OCI-LY1 (cell line): ENCODE measurements around the gene ST8SIA1.

ENCODE experiments used
- H2AFZ ChIP-seq: fragments of 200-600 bp; sonication (generic), shearing (Covaris generic); 2 replicates; pipeline ENCODE4 v1.6.0; 2014; ENCODE audit warnings: antibody characterized with exemption, mild to moderate bottlenecking, low read length
- H3F3A ChIP-seq: fragments of 200-600 bp; sonication (generic), shearing (Covaris generic); 2 replicates; pipeline ENCODE4 v1.6.0; 2014; ENCODE audit warnings: mild to moderate bottlenecking, antibody characterized with exemption, low read length, moderate library complexity; ENCODE audit not compliant: insufficient read depth
- H3K27ac ChIP-seq: fragments of 200-600 bp; sonication (generic); 2 replicates; pipeline ENCODE4 v1.5.1; 2014; ENCODE audit warnings: low read length, mixed run types, mild to moderate bottlenecking, low read depth; ENCODE audit not compliant: poor library complexity, severe bottlenecking
- H3K27me3 ChIP-seq: fragments of 200-600 bp; sonication (generic); 2 replicates; pipeline ENCODE4 v1.6.0; 2014; ENCODE audit warnings: antibody characterized with exemption, mild to moderate bottlenecking, low read length, moderate library complexity; ENCODE audit not compliant: insufficient read depth
- H3K36me3 ChIP-seq: fragments of 200-600 bp; sonication (generic); 2 replicates; pipeline ENCODE4 v1.6.1; 2014; ENCODE audit warnings: mild to moderate bottlenecking, antibody characterized with exemption, low read length, moderate library complexity, mixed read lengths; ENCODE audit not compliant: insufficient read depth
- H3K4me1 ChIP-seq: fragments of 200-600 bp; sonication (generic); 2 replicates; pipeline ENCODE4 v1.5.1; 2014; ENCODE audit warnings: mild to moderate bottlenecking, low read length, moderate library complexity; ENCODE audit not compliant: insufficient read depth, severe bottlenecking
- H3K4me2 ChIP-seq: fragments of 200-600 bp; sonication (generic), shearing (Covaris generic); 2 replicates; pipeline ENCODE4 v1.6.1; 2014; ENCODE audit warnings: low read length
- H3K4me3 ChIP-seq: fragments of 200-600 bp; sonication (generic); 2 replicates; pipeline ENCODE4 v1.5.1; 2014; ENCODE audit warnings: low read length, low read depth, mild to moderate bottlenecking, mixed read lengths; ENCODE audit not compliant: poor library complexity, severe bottlenecking
- H3K79me2 ChIP-seq: fragments of 200-600 bp; shearing (Covaris generic); 2 replicates; pipeline ENCODE4 v1.6.1; 2016; ENCODE audit warnings: mixed run types, low read length, mixed read lengths; ENCODE audit not compliant: insufficient read depth
- H3K9ac ChIP-seq: fragments of 200-600 bp; sonication (generic), shearing (Covaris generic); 2 replicates; pipeline ENCODE4 v1.6.1; 2014; ENCODE audit warnings: mild to moderate bottlenecking, low read length, mixed read lengths
- H3K9me2 ChIP-seq: fragments of 200-600 bp; sonication (generic), shearing (Covaris generic); 2 replicates; pipeline ENCODE4 v1.6.1; 2014; ENCODE audit warnings: low read depth, mild to moderate bottlenecking, low read length, mixed read lengths
- H3K9me3 ChIP-seq: fragments of 200-600 bp; shearing (Covaris generic); 2 replicates; pipeline ENCODE4 v1.6.1; 2014; ENCODE audit warnings: low read length, mixed read lengths
- H4K20me1 ChIP-seq: fragments of 200-600 bp; sonication (generic), shearing (Covaris generic); 2 replicates; pipeline ENCODE4 v1.6.0; 2016; ENCODE audit warnings: mild to moderate bottlenecking, low read length; ENCODE audit not compliant: insufficient read depth
- EZH2 ChIP-seq: fragments of 200-600 bp; sonication (generic), shearing (Covaris generic); IDR thresholded peaks from 2 replicates; pipeline ENCODE4 v1.8.0; 2017; ENCODE audit warnings: borderline replicate concordance, mixed run types, mild to moderate bottlenecking, antibody characterized with exemption, low read length, moderate library complexity, mixed read lengths
- TF ChIP-seq, protein P1 (sequence below): fragments of 200-600 bp; sonication (generic), shearing (Covaris generic); IDR thresholded peaks from 2 replicates; pipeline ENCODE4 v1.5.1; 2017; ENCODE audit warnings: mild to moderate bottlenecking, antibody characterized with exemption, low read length, moderate library complexity, mixed read lengths

The ST8SIA1 gene

DNA sequence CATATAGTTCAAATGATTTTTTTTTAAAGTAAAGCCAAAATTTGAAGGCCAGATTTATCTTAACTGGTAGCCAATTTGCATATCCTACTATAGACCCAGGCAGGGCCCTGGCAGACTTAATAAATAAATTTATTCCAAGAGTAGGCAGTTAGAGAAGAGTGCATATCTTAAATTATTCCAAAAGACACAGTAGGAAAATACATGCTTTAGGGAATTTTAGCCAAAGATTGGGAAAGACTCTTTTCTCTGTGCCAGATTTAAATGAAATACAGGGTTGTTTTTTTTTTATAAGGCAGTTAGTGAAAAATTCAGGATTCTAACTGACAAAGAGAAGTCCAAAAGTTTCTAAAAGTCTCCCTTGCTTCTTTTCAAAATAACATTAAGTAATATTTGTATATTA, 65.5 kb downstream of the ST8SIA1 start:
- TF ChIP-seq, protein P1, sequence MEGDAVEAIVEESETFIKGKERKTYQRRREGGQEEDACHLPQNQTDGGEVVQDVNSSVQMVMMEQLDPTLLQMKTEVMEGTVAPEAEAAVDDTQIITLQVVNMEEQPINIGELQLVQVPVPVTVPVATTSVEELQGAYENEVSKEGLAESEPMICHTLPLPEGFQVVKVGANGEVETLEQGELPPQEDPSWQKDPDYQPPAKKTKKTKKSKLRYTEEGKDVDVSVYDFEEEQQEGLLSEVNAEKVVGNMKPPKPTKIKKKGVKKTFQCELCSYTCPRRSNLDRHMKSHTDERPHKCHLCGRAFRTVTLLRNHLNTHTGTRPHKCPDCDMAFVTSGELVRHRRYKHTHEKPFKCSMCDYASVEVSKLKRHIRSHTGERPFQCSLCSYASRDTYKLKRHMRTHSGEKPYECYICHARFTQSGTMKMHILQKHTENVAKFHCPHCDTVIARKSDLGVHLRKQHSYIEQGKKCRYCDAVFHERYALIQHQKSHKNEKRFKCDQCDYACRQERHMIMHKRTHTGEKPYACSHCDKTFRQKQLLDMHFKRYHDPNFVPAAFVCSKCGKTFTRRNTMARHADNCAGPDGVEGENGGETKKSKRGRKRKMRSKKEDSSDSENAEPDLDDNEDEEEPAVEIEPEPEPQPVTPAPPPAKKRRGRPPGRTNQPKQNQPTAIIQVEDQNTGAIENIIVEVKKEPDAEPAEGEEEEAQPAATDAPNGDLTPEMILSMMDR: no peak
- TF ChIP-seq EZH2: no peak
- Histone ChIP-seq H3K27ac (no peak overlapping the region), H3K36me3 (no peaks in the 10 kb centered on the region), H2AFZ (no peak overlapping the region), H4K20me1 (no peaks in the 10 kb centered on the region), H3K4me3 (no peak overlapping the region), H3K4me1 (no peaks in the 10 kb centered on the region), H3K9ac (no peak overlapping the region), H3K79me2 (no peaks in the 10 kb centered on the region), H3K4me2 (no peak overlapping the region), H3F3A (no peaks in the 10 kb centered on the region), H3K9me2 (no peaks in the 10 kb centered on the region), H3K27me3 (no peaks in the 10 kb centered on the region), H3K9me3 (no peaks in the 10 kb centered on the region)

DNA sequence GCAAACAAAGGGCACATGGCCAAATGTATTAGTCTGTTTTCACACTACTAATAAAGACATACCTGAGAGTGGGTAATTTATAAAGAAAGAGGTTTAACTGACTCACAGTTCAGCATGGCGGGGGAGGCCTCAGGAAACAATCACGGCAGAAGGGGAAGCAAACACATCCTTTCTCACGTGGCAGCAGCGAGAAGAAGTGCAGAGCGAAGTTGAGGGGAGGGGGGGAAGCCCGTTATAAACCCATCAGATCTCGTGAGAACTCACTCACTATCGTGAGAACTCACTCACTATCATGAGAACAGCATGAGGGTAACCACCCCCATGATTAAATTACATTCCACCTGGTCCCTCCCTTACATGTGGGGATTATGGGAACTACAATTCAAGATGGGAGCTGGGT, 66.1 kb downstream of the ST8SIA1 start:
- TF ChIP-seq, protein P1: no peak
- TF ChIP-seq EZH2: no peak
- Histone ChIP-seq H3K9me3 (no peaks in the 10 kb centered on the region), H3K4me1 (no peaks in the 10 kb centered on the region), H3K4me3 (no peak overlapping the region), H3K4me2 (no peak overlapping the region), H3K9ac (no peak overlapping the region), H2AFZ (no peak overlapping the region), H3K27me3 (no peaks in the 10 kb centered on the region), H3F3A (no peaks in the 10 kb centered on the region), H3K27ac (no peak overlapping the region), H3K36me3 (no peaks in the 10 kb centered on the region), H4K20me1 (no peaks in the 10 kb centered on the region), H3K79me2 (no peaks in the 10 kb centered on the region), H3K9me2 (no peaks in the 10 kb centered on the region)

DNA sequence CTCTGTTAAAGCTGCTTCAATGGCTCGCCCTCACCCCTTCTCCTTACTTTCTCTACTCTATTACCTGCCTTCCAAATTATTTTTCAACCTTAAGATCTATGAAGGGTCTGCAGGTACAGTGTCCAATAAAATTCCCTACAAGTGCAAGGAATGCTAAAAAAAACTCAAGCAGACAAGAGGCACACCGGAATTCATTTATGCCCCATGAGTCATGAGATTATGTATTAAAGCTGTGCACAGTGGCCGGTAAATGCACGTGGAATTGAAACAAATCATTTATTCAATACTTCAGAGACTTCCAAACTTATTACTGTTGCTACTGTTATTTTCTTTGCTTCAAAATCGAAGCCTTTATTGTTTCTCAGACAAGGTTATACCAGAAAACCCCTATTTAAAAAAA, 68.4 kb downstream of the ST8SIA1 start:
- Histone ChIP-seq H3K4me1 (no peaks in the 10 kb centered on the region), H3K36me3 (no peaks in the 10 kb centered on the region), H3K27me3 (no peaks in the 10 kb centered on the region), H3K9me3 (no peaks in the 10 kb centered on the region), H2AFZ (no peak overlapping the region), H3K9ac (no peak overlapping the region), H3F3A (no peaks in the 10 kb centered on the region), H3K4me2 (no peak overlapping the region), H3K79me2 (no peaks in the 10 kb centered on the region), H3K27ac (no peak overlapping the region), H4K20me1 (no peaks in the 10 kb centered on the region), H3K9me2 (no peaks in the 10 kb centered on the region), H3K4me3 (no peak overlapping the region)
- no peak for TF ChIP-seq EZH2
- TF ChIP-seq, protein P1: no peak
